Uterine smooth muscle cell (primary cell): Measurements from ENCODE around the gene TMEM239. TPM values are rescaled to one million over a fixed set of nuclear protein-coding genes. Genes with fewer than 3 reads are reported as not detected.

ENCODE experiments used
- total RNA-seq: library from RNA; depleted of rRNA; stranded (reverse); fragments of >200 nt; gene quantifications from 2 replicates; pipeline ENCODE4 v1.2.3, GENCODE V29; 2014

TMEM239 gene
- not detected in 2 replicates for total RNA-seq

GRCh38 chr20:2816030-2816582 is at the start of gene TMEM239:
TMEM239 (plus strand) TSS chr20:2816364; CDS start chr20:2816555, 191 bp downstream.

GRCh38 chr20:2800521-2801285 is 15.5 kb upstream of the TMEM239 start, which contains the start of gene CPXM1:
CPXM1 (minus strand) TSS chr20:2800627; CDS start chr20:2800572, 55 bp downstream.

GRCh38 chr20:2814587-2815051 is 1.5 kb upstream of the TMEM239 start, which contains the start of gene C20orf141:
C20orf141 (plus strand) TSS chr20:2814987; CDS start chr20:2815185, 198 bp downstream.

GRCh38 chr20:2840138-2840966 is 24.2 kb downstream of the TMEM239 start, which contains the start of the genes PCED1A and VPS16:
PCED1A (minus strand) TSS chr20:2840655; CDS start chr20:2839912, 743 bp downstream.
VPS16 (plus strand) TSS chr20:2840745; CDS start chr20:2840775, 30 bp downstream.

Other genes starting within 250 kb of the TMEM239 start
- 146 and 205 TPM in 2 replicates for gene NOP56, start 163.7 kb upstream of the TMEM239 start, total RNA-seq
- 87.4 and 137 TPM in 2 replicates for gene IDH3B, start 152.1 kb upstream of the TMEM239 start, total RNA-seq
- 1.2 and 4.1 TPM in 2 replicates for gene EBF4, start 123.6 kb upstream of the TMEM239 start, total RNA-seq
- gene CPXM1, start 15.7 kb upstream of the TMEM239 start, total RNA-seq = 3.5 and 4.8 TPM in 2 replicates
- gene C20orf141, start 1.4 kb upstream of the TMEM239 start, total RNA-seq = not detected in 2 replicates
- 22.2 and 34.0 TPM in 2 replicates for gene PCED1A, start 24.3 kb downstream of the TMEM239 start, total RNA-seq
- 59.4 and 68.6 TPM in 2 replicates for gene VPS16, start 24.4 kb downstream of the TMEM239 start, total RNA-seq
- 25.3 and 25.6 TPM in 2 replicates for gene PTPRA, start 57.1 kb downstream of the TMEM239 start, total RNA-seq
- 0.11 TPM in 1 of 2 replicates, not detected in the other for gene GNRH2, start 227.3 kb downstream of the TMEM239 start, total RNA-seq
- gene MRPS26, start 229.7 kb downstream of the TMEM239 start, total RNA-seq = 41.9 and 51.1 TPM in 2 replicates